HEK293 (cell line): ENCODE measurements around the gene PITPNM2.

Experiments used
- ZNF19 ChIP-seq: fragments of 450-650 bp; formaldehyde crosslinking; IDR thresholded peaks from 2 replicates; pipeline ENCODE4; 2016; ENCODE audit warnings: missing biosample characterization, missing genetic modification characterization, low read depth
- ZNF274 ChIP-seq, 2 experiments: fragments of 200-500 bp in 1 of 2; fragments of 450-650 bp in 1 of 2; sonication (Bioruptor generic) in 1 of 2; formaldehyde crosslinking in 1 of 2; IDR thresholded peaks; 2 replicates each; pipeline versions ENCODE4 v1.5.1 to v1.6.1; 2014 to 2016; ENCODE audit warnings: borderline replicate concordance in 1 of 2, inconsistent platforms in 1 of 2, low read length in 1 of 2, missing biosample characterization in 1 of 2, missing genetic modification characterization in 1 of 2
- ZNF560 ChIP-seq: fragments of 450-650 bp; formaldehyde crosslinking; IDR thresholded peaks from 2 replicates; pipeline ENCODE4 v1.5.1; 2017; ENCODE audit warnings: missing biosample characterization, missing genetic modification characterization, borderline replicate concordance
- ZNF707 ChIP-seq: fragments of 450-650 bp; formaldehyde crosslinking; IDR thresholded peaks from 2 replicates; pipeline ENCODE4 v1.5.1; 2016; ENCODE audit warnings: missing biosample characterization, missing genetic modification characterization
- ZNF776 ChIP-seq: fragments of 450-650 bp; formaldehyde crosslinking; IDR thresholded peaks from 2 replicates; pipeline ENCODE4 v1.5.0; 2017; ENCODE audit warnings: missing biosample characterization, missing genetic modification characterization, borderline replicate concordance
- ZSCAN30 ChIP-seq: fragments of 450-650 bp; IDR thresholded peaks from 2 replicates; pipeline ENCODE4 v1.5.1; 2018; ENCODE audit warnings: missing biosample characterization, mild to moderate bottlenecking, missing genetic modification characterization, moderate library complexity
- TF ChIP-seq, protein P1 (sequence below): fragments of 450-650 bp; formaldehyde crosslinking; IDR thresholded peaks from 2 replicates; pipeline ENCODE4 v1.5.1; 2016; ENCODE audit warnings: missing biosample characterization, missing genetic modification characterization
- TF ChIP-seq, protein P2 (sequence below): fragments of 450-650 bp; formaldehyde crosslinking; IDR thresholded peaks from 2 replicates; pipeline ENCODE4 v1.5.1; 2016; ENCODE audit warnings: missing biosample characterization, missing genetic modification characterization, low read depth

DNA sequence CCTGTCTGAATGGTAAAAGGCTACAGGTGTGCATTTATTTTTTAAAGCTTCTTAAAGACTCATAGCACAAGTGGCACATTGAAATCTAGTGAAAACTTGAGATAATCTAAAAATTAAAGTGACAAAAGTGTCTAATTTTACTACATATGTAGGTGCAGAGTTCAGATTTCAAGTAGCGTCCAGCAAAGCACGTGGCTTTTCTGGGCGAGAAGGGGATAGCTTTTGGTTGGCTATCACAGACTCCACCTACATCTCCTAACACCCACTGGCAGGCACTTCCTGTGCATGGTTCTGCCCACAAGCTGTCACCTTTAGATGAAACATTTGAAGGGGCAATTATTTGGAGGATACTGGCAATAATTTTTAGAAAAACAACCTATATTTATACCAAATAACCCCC is 1.9 kb upstream of the PITPNM2 start:
- TF ChIP-seq, protein P1, sequence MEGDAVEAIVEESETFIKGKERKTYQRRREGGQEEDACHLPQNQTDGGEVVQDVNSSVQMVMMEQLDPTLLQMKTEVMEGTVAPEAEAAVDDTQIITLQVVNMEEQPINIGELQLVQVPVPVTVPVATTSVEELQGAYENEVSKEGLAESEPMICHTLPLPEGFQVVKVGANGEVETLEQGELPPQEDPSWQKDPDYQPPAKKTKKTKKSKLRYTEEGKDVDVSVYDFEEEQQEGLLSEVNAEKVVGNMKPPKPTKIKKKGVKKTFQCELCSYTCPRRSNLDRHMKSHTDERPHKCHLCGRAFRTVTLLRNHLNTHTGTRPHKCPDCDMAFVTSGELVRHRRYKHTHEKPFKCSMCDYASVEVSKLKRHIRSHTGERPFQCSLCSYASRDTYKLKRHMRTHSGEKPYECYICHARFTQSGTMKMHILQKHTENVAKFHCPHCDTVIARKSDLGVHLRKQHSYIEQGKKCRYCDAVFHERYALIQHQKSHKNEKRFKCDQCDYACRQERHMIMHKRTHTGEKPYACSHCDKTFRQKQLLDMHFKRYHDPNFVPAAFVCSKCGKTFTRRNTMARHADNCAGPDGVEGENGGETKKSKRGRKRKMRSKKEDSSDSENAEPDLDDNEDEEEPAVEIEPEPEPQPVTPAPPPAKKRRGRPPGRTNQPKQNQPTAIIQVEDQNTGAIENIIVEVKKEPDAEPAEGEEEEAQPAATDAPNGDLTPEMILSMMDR (tag by site-specific recombination): no peak
- TF ChIP-seq ZNF19 (tag by site-specific recombination) (no peak), ZNF274 (IDR thresholded peaks at IDR 0.05; ENCODE audit: low read length) (no peak), ZNF274 (tag by site-specific recombination; IDR thresholded peaks at IDR 0.05; ENCODE audit: borderline replicate concordance) (no peak), ZSCAN30 (tag by site-specific recombination) (no peak), ZNF707 (tag by site-specific recombination) (no peak), ZNF560 (tag by site-specific recombination) (no peak), ZNF776 (no peak)
- TF ChIP-seq, protein P2, sequence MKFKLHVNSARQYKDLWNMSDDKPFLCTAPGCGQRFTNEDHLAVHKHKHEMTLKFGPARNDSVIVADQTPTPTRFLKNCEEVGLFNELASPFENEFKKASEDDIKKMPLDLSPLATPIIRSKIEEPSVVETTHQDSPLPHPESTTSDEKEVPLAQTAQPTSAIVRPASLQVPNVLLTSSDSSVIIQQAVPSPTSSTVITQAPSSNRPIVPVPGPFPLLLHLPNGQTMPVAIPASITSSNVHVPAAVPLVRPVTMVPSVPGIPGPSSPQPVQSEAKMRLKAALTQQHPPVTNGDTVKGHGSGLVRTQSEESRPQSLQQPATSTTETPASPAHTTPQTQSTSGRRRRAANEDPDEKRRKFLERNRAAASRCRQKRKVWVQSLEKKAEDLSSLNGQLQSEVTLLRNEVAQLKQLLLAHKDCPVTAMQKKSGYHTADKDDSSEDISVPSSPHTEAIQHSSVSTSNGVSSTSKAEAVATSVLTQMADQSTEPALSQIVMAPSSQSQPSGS (tag by site-specific recombination): no peak
